Measurements from ENCODE around the gene TICAM1. TPM values are rescaled to one million over a fixed set of nuclear protein-coding genes. Genes with fewer than 3 reads are reported as not detected.

TICAM1 gene
- total and polyA plus RNA-seq, 2 of the 13 experiments (the other 11 are each of a cell fraction or from before 2014, with no cell fraction given): 0.33 to 0.95 TPM

GRCh38 chr19:4803736-4804695, 27.5 kb downstream of the TICAM1 start:
- peak overlapping the region in 1 of 3 experiments; percentile 40; a peak in 1 of 6 replicates for H3K4me3 ChIP-seq (replicated peaks in 1 of 3; ENCODE audit: insufficient read depth in 1 of 3, low read depth in 2 of 3, low read length in 3 of 3)
- FAIRE-seq (peak; percentile 60), DNase-seq (ENCODE audit: low spot score) (peak; percentile 66), ATAC-seq (peak; percentile 87)
- no peak overlapping the region for H3K9ac ChIP-seq (ENCODE audit: insufficient read depth, low read depth, low read length)
- ChIA-PET CTCF (ENCODE audit: low intra/inter-chr PET ratio, low total read pairs) (interaction anchor here (0.7 to 4.0 kb wide), 4 partner anchors 13 to 245 kb away, joined by 3 to 59 read pairs (median 4); partner anchors contain the start of gene FEM1A), POLR2A (no interaction called here)
- H3K27ac ChIP-seq (ENCODE audit: extremely low read length, insufficient read depth, low read length): no peak overlapping the region
- H4K20me1 ChIP-seq (ENCODE audit: insufficient read depth, low read length): no peaks in the 10 kb centered on the region
- in situ Hi-C loops (cut with HindIII; ENCODE audit: extremely low pct_ligation_motif_present, low pct_unique_long_range_greater_than_20kb) (no loop called here), intact Hi-C loops (cut with micrococcal nuclease; ENCODE audit: unreplicated experiment) (no loop called here)
- no peaks in the 10 kb centered on the region for H3K36me3 ChIP-seq (replicated peaks in 1 of 2; ENCODE audit: control insufficient read depth in 1 of 2, insufficient read depth in 2 of 2, low read length in 2 of 2)
- H3K79me2 ChIP-seq (ENCODE audit: insufficient read depth, low read length): no peaks in the 10 kb centered on the region
- BruUV-seq (replicated peaks): no TSS peak
- peak overlapping the region; percentile 28; the same call in 1 of the 2 replicates for H3K4me2 ChIP-seq (ENCODE audit: low read depth, low read length)
- whole genome bisulfite sequencing (ENCODE audit: low lambda C conversion rate): 47% methylated on average over 18 of the region's 33 CpGs
- no peaks in the 10 kb centered on the region for H3K9me3 ChIP-seq (ENCODE audit: low read length)
- H2AFZ ChIP-seq (ENCODE audit: low read length): no peak overlapping the region
- peaks cover 29% of the 10 kb centered on the region for H3K4me1 ChIP-seq (ENCODE audit: insufficient read depth, low read length)
- H3K27me3 ChIP-seq (ENCODE audit: control insufficient read depth in 1 of 2, insufficient read depth in 2 of 2, low read length in 2 of 2): no peaks in the 10 kb centered on the region
- no peak for TF ChIP-seq RORA (CRISPR knock-in tag; IDR thresholded peaks at IDR 0.05)
- TF ChIP-seq ZBTB46 (CRISPR knock-in tag; IDR thresholded peaks at IDR 0.05; ENCODE audit: borderline replicate concordance): no peak
- no peak for TF ChIP-seq ZNF607 (CRISPR knock-in tag; IDR thresholded peaks at IDR 0.05; ENCODE audit: borderline replicate concordance)
- no peak for TF ChIP-seq ZIK1 (CRISPR knock-in tag; IDR thresholded peaks at IDR 0.05; ENCODE audit: borderline replicate concordance, low read depth)
- TF ChIP-seq KDM1A (CRISPR knock-in tag; IDR thresholded peaks at IDR 0.05): no peak
- no peak for TF ChIP-seq PRDM15 (CRISPR knock-in tag; IDR thresholded peaks at IDR 0.05)
- no peak for TF ChIP-seq ZNF569 (CRISPR knock-in tag; IDR thresholded peaks at IDR 0.05; ENCODE audit: borderline replicate concordance)
- TF ChIP-seq ZNF33A (CRISPR knock-in tag; IDR thresholded peaks at IDR 0.05; ENCODE audit: borderline replicate concordance): no peak
- TF ChIP-seq HDAC6 (IDR thresholded peaks at IDR 0.05; ENCODE audit: low read depth, low read length): no peak
- TF ChIP-seq HOXA7 (CRISPR knock-in tag; IDR thresholded peaks at IDR 0.05): no peak
- no peak for TF ChIP-seq ZNF276 (CRISPR knock-in tag; IDR thresholded peaks at IDR 0.05; ENCODE audit: low read depth)
- TF ChIP-seq ZFP1 (CRISPR knock-in tag; IDR thresholded peaks at IDR 0.05): no peak
- no peak for TF ChIP-seq ZNF17 (CRISPR knock-in tag; IDR thresholded peaks at IDR 0.05)
- TF ChIP-seq ARNTL (CRISPR knock-in tag; IDR thresholded peaks at IDR 0.05): no peak

Measured in HepG2 (cell line).